RWPE2 (cell line): Measurements from ENCODE around the gene GPRIN2.
A peak's percentile ranks its signal among the peaks of the same experiment; 100 is the strongest.

Source experiments
- ATAC-seq: fragments of 200-7000 bp; cut with Tn5 transposase; 3 replicates; pipeline ENCODE4 v1.9.1; 2021; ENCODE audit warnings: low read depth
- DNase-seq: peaks from one replicate; pipeline ENCODE4 v3.0.0-alpha.2; 2020; ENCODE audit warnings: low spot score
- H3K27ac ChIP-seq: fragments of 450-650 bp; 2 replicates; pipeline ENCODE4 v1.5.1; 2017; ENCODE audit warnings: mild to moderate bottlenecking; ENCODE audit not compliant: poor library complexity, severe bottlenecking
- H3K27me3 ChIP-seq: fragments of 250-450 bp; sonication (Bioruptor Pico); 2 replicates; pipeline ENCODE4 v1.5.1; 2021; ENCODE audit warnings: mild to moderate bottlenecking, moderate library complexity; ENCODE audit not compliant: insufficient read depth, poor library complexity, severe bottlenecking
- H3K36me3 ChIP-seq: fragments of 250-450 bp; sonication (Bioruptor Pico); 2 replicates; pipeline ENCODE4 v1.5.1; 2020; ENCODE audit warnings: low read depth, mild to moderate bottlenecking, moderate library complexity
- H3K4me1 ChIP-seq: fragments of 250-450 bp; sonication (Bioruptor Pico); 2 replicates; pipeline ENCODE4 v1.5.1; 2021; ENCODE audit warnings: mild to moderate bottlenecking, moderate library complexity; ENCODE audit not compliant: insufficient read depth, poor library complexity, severe bottlenecking
- H3K4me3 ChIP-seq: fragments of 250-450 bp; sonication (Bioruptor Pico); 2 replicates; pipeline ENCODE4 v1.5.1; 2021; ENCODE audit warnings: mild to moderate bottlenecking, moderate library complexity; ENCODE audit not compliant: severe bottlenecking
- H3K9me3 ChIP-seq: fragments of 250-450 bp; sonication (Bioruptor Pico); 2 replicates; pipeline ENCODE4 v1.5.1; 2021; ENCODE audit warnings: mild to moderate bottlenecking, moderate library complexity; ENCODE audit not compliant: severe bottlenecking
- TF ChIP-seq, protein P1 (sequence below): fragments of 450-650 bp; IDR thresholded peaks from one replicate; pipeline ENCODE4 v1.5.1; 2017; ENCODE audit warnings: mild to moderate bottlenecking, moderate library complexity; ENCODE audit not compliant: poor library complexity, severe bottlenecking

GPRIN2 gene

DNA sequence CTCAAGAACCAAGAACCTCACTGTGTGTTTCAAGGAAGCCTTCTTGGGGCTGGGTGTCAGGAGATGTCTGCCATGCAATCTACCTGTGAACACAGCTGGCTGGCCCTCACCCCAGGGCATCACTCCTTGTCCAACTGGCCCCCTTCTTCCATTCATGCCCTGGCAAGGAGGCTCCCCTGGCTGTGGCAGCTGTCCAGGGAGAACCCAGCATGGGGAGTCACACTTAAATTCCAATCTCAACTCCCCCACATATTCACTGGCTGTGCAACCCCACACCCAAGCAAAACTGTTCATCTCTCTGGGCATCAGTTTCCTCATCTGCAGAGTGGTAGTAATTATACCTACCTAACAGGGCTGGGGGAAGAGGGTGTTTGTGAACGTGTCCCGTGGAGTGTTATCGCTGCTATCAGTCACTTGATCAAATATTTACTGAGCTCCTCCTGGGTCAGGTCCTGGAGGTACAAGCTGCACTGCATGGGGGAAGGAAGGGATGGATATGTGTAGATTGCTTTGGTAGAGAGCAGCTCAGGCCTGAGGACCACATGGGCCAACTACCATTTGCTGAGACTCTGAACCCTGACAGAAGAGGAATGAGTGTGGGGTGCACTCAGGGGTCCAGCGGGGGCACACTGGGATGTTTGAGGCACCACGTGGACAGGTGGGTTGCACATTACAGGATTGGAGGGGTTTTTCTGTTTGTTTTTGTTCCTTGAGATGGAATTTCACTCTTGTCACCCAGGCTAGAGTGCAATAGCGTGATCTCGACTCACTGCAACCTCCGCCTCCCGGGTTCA lies 2.1 kb upstream of the GPRIN2 start:
- Histone ChIP-seq H3K27ac (no peak overlapping the region), H3K4me3 (no peak overlapping the region), H3K9me3 (no peaks in the 10 kb centered on the region), H3K4me1 (no peaks in the 10 kb centered on the region), H3K27me3 (peaks cover 4% of the 10 kb centered on the region), H3K36me3 (no peaks in the 10 kb centered on the region)
- peak; percentile 79 for DNase-seq
- no peak for ATAC-seq
- TF ChIP-seq, protein P1, sequence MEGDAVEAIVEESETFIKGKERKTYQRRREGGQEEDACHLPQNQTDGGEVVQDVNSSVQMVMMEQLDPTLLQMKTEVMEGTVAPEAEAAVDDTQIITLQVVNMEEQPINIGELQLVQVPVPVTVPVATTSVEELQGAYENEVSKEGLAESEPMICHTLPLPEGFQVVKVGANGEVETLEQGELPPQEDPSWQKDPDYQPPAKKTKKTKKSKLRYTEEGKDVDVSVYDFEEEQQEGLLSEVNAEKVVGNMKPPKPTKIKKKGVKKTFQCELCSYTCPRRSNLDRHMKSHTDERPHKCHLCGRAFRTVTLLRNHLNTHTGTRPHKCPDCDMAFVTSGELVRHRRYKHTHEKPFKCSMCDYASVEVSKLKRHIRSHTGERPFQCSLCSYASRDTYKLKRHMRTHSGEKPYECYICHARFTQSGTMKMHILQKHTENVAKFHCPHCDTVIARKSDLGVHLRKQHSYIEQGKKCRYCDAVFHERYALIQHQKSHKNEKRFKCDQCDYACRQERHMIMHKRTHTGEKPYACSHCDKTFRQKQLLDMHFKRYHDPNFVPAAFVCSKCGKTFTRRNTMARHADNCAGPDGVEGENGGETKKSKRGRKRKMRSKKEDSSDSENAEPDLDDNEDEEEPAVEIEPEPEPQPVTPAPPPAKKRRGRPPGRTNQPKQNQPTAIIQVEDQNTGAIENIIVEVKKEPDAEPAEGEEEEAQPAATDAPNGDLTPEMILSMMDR: no peak

DNA sequence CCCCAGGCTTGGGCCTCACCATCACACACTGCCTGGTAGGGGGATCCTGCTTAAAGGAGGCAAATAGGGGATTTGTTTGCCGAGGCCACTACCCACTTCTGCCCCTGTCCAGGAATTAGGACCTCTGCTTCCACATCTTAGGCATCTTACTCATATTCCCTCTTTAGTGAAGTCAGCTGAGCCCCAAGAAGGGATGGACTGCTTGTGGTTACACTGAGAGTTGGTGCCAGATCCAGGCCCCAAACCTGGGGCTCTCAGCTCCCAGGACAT lies 1.6 kb upstream of the GPRIN2 start:
- ATAC-seq (no peak), DNase-seq (no peak)
- H3K9me3 ChIP-seq: no peaks in the 10 kb centered on the region
- no peak overlapping the region for H3K4me3 ChIP-seq
- H3K36me3 ChIP-seq: no peaks in the 10 kb centered on the region
- no peak overlapping the region for H3K27ac ChIP-seq
- no peaks in the 10 kb centered on the region for H3K4me1 ChIP-seq
- peaks cover 4% of the 10 kb centered on the region for H3K27me3 ChIP-seq
- TF ChIP-seq, protein P1: no peak

DNA sequence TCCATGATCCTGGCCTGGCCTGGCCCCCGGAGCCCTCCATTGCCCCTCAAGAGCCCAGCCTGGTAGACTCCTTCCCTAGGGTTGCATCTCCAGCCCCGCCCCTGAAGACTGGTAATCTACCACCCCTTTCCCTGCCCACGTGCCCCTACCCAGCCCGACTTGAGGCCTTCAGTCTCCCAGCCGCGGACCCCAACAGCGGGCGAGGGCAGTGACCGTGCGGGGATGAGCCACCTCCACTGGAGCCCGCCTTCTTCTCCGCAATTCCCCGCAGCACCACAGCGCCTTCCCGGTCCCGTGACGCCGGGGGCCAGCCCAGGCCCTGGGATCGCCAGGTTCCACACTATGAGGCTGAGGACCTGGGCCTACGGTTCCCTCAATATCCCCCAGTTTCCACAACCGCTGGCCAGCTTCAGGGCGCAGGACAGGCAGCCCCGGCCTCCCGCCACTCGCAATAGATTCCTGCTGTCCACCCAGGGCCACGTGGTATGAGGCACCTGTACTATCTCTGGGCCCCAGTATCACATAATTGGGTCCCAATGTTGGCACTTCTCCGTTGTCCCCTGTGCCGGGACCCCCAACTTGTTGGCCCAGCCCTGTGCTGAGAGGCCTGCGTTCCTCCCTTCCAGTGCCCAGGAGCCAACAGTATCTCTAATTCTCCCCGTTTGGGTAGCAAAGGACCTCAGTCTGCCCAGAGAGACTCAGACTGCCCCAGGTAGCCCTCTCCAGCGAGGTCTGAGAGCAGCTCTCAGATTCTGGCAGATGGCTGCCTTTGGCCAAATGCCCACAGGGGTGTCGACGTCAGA lies 1.1 kb upstream of the GPRIN2 start:
- no peaks in the 10 kb centered on the region for H3K36me3 ChIP-seq
- TF ChIP-seq, protein P1: no peak
- H3K9me3 ChIP-seq: no peaks in the 10 kb centered on the region
- H3K4me1 ChIP-seq: no peaks in the 10 kb centered on the region
- ATAC-seq (no peak), DNase-seq (peak; percentile 82)
- no peak overlapping the region for H3K27ac ChIP-seq
- H3K27me3 ChIP-seq: peaks cover 4% of the 10 kb centered on the region
- H3K4me3 ChIP-seq: no peak overlapping the region

DNA sequence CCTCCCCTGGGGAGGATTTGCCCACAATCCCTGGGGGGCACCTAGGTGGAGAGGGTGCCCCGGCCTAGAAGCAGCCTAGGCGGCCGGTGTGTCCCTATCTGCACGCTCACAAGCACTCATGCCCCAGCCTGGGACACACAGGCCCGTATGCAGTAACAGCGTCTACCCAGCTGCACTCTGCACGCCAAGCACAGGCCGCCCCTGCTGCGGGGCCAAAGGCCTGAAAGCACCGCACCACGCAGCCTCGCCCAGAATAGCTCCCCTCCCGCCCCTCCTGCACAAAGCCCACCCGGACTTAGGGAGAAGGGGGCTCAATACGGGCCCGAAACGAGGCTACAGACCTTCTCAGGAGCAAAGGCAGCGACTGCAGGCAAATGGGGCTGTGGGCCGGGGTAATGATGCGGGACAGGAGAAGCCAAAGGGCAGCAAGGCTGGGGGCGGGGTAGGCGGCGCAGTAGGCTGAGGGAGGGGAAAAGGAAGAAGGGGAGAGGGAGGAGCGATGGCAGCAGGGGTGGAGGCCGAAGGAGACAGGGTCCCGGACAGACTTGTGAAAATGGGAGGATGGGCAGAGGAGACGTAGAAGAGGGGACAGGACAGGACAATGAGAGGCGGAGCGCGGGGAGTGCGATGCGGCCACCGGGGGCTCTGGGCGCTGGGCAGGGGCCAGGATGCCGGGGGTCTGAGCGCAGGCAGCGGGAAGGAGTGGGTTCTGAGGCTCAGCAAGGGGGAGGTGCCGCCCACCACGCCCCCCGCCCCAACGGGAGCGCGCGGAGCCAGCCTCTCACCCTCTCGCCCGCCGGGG lies 544 bp downstream of the GPRIN2 start:
- Histone ChIP-seq H3K9me3 (no peaks in the 10 kb centered on the region), H3K36me3 (no peaks in the 10 kb centered on the region), H3K27me3 (peaks cover under 1% of the 10 kb centered on the region), H3K4me3 (peak overlapping the region; percentile 55), H3K4me1 (no peaks in the 10 kb centered on the region), H3K27ac (no peak overlapping the region)
- ATAC-seq (peak; percentile 9; the same call in 2 of the 3 replicates), DNase-seq (peak; percentile 80)
- TF ChIP-seq, protein P1: no peak
